HepG2 (cell line): ENCODE results near the gene RUSC1. TPM values are rescaled to one million over a fixed set of nuclear protein-coding genes. Genes with fewer than 3 reads are reported as not detected.

Source experiments
- EP300 ChIP-seq, 3 experiments: sonication (generic) in 1 of 3; formaldehyde crosslinking in 1 of 3; IDR thresholded peaks; 2 replicates each; pipeline versions ENCODE4 v1.5.1 to v1.6.1; 2011 to 2020; ENCODE audit warnings: low read depth in 2 of 3, low read length in 2 of 3, borderline replicate concordance in 1 of 3, improper control_type of control experiment in 1 of 3, mild to moderate bottlenecking in 1 of 3, missing genetic modification reagents in 1 of 3, moderate library complexity in 1 of 3
- GABPB1 ChIP-seq: IDR thresholded peaks from 2 replicates; pipeline ENCODE4 v1.6.1; 2016; ENCODE audit warnings: mild to moderate bottlenecking, missing genetic modification reagents, moderate library complexity, missing compliant biosample characterization
- NCOR1 ChIP-seq: fragments of 200-600 bp; sonication (generic); IDR thresholded peaks from 2 replicates; pipeline ENCODE4 v1.7.0; 2017; ENCODE audit warnings: antibody characterized with exemption, low read length, borderline replicate concordance
- PAXIP1 ChIP-seq: sonication (generic); formaldehyde crosslinking; conservative IDR thresholded peaks from 2 replicates; pipeline ENCODE4 v1.4.0; 2020; ENCODE audit warnings: mild to moderate bottlenecking, missing genetic modification reagents, moderate library complexity
- SNAI1 ChIP-seq: sonication (generic); formaldehyde crosslinking; IDR thresholded peaks from 2 replicates; pipeline ENCODE4 v1.5.0; 2020; ENCODE audit warnings: mild to moderate bottlenecking, missing genetic modification reagents, borderline replicate concordance
- SRY ChIP-seq: sonication (generic); formaldehyde crosslinking; IDR thresholded peaks from 2 replicates; pipeline ENCODE4 v1.8.0; 2022; ENCODE audit warnings: mild to moderate bottlenecking, missing genetic modification reagents
- THAP8 ChIP-seq: sonication (generic); formaldehyde crosslinking; IDR thresholded peaks from 2 replicates; pipeline ENCODE4 v1.5.1; 2020; ENCODE audit warnings: missing genetic modification reagents, mild to moderate bottlenecking, borderline replicate concordance
- WIZ ChIP-seq: sonication (generic); formaldehyde crosslinking; IDR thresholded peaks from 2 replicates; pipeline ENCODE4 v1.5.1; 2020; ENCODE audit warnings: mild to moderate bottlenecking, missing genetic modification reagents
- ZBTB34 ChIP-seq: sonication (generic); formaldehyde crosslinking; IDR thresholded peaks from 2 replicates; pipeline ENCODE4 v1.8.0; 2022; ENCODE audit warnings: mild to moderate bottlenecking, missing genetic modification reagents
- ZNF143 ChIP-seq: sonication (generic); formaldehyde crosslinking; IDR thresholded peaks from 2 replicates; pipeline ENCODE4 v1.4.0; 2020; ENCODE audit warnings: missing genetic modification reagents
- ZNF563 ChIP-seq: sonication (generic); formaldehyde crosslinking; IDR thresholded peaks from 2 replicates; pipeline ENCODE4 v1.8.0; 2022; ENCODE audit warnings: mild to moderate bottlenecking, moderate library complexity, missing genetic modification reagents
- ZNF660 ChIP-seq: sonication (generic); formaldehyde crosslinking; IDR thresholded peaks from 2 replicates; pipeline ENCODE4 v1.5.1; 2020; ENCODE audit warnings: mild to moderate bottlenecking, low read depth, missing genetic modification reagents, borderline replicate concordance
- ZZZ3 ChIP-seq: sonication (generic); formaldehyde crosslinking; IDR thresholded peaks from 2 replicates; pipeline ENCODE4 v1.4.0; 2020; ENCODE audit warnings: missing genetic modification reagents, mild to moderate bottlenecking, borderline replicate concordance
- polyA plus RNA-seq, 8 experiments: library from polyadenylated mRNA; depleted of rRNA in 3 of 8; stranded (reverse) in 7 of 8; unstranded in 1 of 8; fragments of >200 nt; fragmentation: Illumina TruSeq in 4 of 8; extraction: Trizol in 4 of 8; gene quantifications; 2 replicates each; pipeline versions ENCODE4 v1.2.1 to v1.2.3, GENCODE V29; 2011 to 2016; ENCODE audit warnings: low read depth in 4 of 8, missing spikeins in 1 of 8, mixed read lengths in 1 of 8; ENCODE audit not compliant: insufficient read depth in 1 of 8
- total RNA-seq, 5 experiments: library from RNA; depleted of rRNA; stranded (reverse); fragments of >200 nt; fragmentation: Illumina TruSeq; extraction: Trizol; gene quantifications; 2 replicates each; pipeline ENCODE4 v1.2.3, GENCODE V29; 2016; ENCODE audit warnings: low read depth in 1 of 5
- TF ChIP-seq, protein P1 (sequence below): sonication (generic); formaldehyde crosslinking; IDR thresholded peaks from 2 replicates; pipeline ENCODE4 v1.4.0; 2020; ENCODE audit warnings: missing genetic modification reagents
- TF ChIP-seq, protein P2 (sequence below): IDR thresholded peaks from 2 replicates; pipeline ENCODE4 v1.6.1; 2012; ENCODE audit warnings: low read depth, low read length, improper control_type of control experiment
- TF ChIP-seq, protein P3 (sequence below), 2 experiments: sonication (generic) in 1 of 2; formaldehyde crosslinking in 1 of 2; IDR thresholded peaks; 2 replicates each; pipeline versions ENCODE4 v1.4.0 to v1.6.1; 2018 to 2020; ENCODE audit warnings: missing genetic modification reagents in 2 of 2, borderline replicate concordance in 1 of 2, low read depth in 1 of 2, mild to moderate bottlenecking in 1 of 2, missing biosample characterization in 1 of 2

Gene RUSC1
- total and polyA plus RNA-seq, 2 of the 13 experiments (the other 11 are each of a cell fraction or from before 2014, with no cell fraction given) = 18.7 to 20.4 TPM

- TF ChIP-seq PAXIP1 (CRISPR knock-in tag) (peak; percentile 83), ZZZ3 (CRISPR knock-in tag) (no peak), WIZ (no peak), SNAI1 (CRISPR knock-in tag) (no peak), ZNF563 (CRISPR knock-in tag) (no peak), EP300 (IDR thresholded peaks at IDR 0.05; ENCODE audit: low read depth in 2 of 2, low read length in 2 of 2) (peak in 1 of 2 experiments; percentile 59; a peak in 2 of 4 replicates), EP300 (CRISPR knock-in tag; IDR thresholded peaks at IDR 0.05; ENCODE audit: borderline replicate concordance) (no peak), GABPB1 (CRISPR knock-in tag) (no peak; the same call in 1 of the 2 replicates), THAP8 (CRISPR knock-in tag) (no peak), ZNF143 (CRISPR knock-in tag) (no peak), SRY (CRISPR knock-in tag) (no peak), ZBTB34 (CRISPR knock-in tag) (no peak), NCOR1 (no peak), ZNF660 (CRISPR knock-in tag) (no peak)
- TF ChIP-seq, protein P1, sequence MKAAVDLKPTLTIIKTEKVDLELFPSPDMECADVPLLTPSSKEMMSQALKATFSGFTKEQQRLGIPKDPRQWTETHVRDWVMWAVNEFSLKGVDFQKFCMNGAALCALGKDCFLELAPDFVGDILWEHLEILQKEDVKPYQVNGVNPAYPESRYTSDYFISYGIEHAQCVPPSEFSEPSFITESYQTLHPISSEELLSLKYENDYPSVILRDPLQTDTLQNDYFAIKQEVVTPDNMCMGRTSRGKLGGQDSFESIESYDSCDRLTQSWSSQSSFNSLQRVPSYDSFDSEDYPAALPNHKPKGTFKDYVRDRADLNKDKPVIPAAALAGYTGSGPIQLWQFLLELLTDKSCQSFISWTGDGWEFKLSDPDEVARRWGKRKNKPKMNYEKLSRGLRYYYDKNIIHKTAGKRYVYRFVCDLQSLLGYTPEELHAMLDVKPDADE (CRISPR knock-in tag) = no peak
- TF ChIP-seq, protein P2, sequence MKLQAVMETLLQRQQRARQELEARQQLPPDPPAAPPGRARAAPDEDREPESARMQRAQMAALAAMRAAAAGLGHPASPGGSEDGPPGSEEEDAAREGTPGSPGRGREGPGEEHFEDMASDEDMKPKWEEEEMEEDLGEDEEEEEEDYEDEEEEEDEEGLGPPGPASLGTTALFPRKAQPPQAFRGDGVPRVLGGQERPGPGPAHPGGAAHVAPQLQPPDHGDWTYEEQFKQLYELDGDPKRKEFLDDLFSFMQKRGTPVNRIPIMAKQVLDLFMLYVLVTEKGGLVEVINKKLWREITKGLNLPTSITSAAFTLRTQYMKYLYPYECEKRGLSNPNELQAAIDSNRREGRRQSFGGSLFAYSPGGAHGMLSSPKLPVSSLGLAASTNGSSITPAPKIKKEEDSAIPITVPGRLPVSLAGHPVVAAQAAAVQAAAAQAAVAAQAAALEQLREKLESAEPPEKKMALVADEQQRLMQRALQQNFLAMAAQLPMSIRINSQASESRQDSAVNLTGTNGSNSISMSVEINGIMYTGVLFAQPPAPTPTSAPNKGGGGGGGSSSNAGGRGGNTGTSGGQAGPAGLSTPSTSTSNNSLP = no peak
- TF ChIP-seq, protein P3, sequence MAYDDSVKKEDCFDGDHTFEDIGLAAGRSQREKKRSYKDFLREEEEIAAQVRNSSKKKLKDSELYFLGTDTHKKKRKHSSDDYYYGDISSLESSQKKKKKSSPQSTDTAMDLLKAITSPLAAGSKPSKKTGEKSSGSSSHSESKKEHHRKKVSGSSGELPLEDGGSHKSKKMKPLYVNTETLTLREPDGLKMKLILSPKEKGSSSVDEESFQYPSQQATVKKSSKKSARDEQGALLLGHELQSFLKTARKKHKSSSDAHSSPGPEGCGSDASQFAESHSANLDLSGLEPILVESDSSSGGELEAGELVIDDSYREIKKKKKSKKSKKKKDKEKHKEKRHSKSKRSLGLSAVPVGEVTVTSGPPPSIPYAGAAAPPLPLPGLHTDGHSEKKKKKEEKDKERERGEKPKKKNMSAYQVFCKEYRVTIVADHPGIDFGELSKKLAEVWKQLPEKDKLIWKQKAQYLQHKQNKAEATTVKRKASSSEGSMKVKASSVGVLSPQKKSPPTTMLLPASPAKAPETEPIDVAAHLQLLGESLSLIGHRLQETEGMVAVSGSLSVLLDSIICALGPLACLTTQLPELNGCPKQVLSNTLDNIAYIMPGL (CRISPR knock-in tag; IDR thresholded peaks at IDR 0.05; ENCODE audit: borderline replicate concordance in 1 of 2, low read depth in 1 of 2) = no peak
These were observed 34.1 kb upstream of the RUSC1 start (continued) for GRCh38 chr1:155286544-155286943.
